Measurements from ENCODE around the gene SMARCB1.
A peak's percentile ranks its signal among the peaks of the same experiment; 100 is the strongest.

Gene SMARCB1

DNA sequence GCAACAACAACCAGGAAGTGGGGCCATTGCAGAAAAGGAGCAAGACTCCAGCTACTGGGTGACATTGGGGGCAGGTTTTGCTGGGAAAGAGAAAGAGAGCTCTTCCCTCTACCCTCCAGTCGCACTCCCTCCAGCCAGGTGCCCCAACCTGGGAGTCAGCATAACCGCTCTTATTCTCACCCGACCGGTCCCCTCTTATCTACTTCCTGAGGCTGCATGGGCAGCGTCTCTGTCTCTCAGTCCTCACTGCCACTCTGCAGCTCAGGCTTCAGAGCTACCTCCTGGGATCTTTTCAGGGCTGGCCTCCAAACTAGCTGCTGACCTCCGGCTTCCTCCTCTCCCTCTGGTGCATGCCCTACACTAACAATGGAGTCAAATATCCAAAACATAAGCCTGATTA is 41.0 kb upstream of the SMARCB1 start:
- H3K4me3 ChIP-seq (ENCODE audit: low read depth, low read length): no peak overlapping the region
- in situ Hi-C loops (cut with HindIII; ENCODE audit: low sequenced_read_pairs): no loop called here
- TF ChIP-seq, protein P1, sequence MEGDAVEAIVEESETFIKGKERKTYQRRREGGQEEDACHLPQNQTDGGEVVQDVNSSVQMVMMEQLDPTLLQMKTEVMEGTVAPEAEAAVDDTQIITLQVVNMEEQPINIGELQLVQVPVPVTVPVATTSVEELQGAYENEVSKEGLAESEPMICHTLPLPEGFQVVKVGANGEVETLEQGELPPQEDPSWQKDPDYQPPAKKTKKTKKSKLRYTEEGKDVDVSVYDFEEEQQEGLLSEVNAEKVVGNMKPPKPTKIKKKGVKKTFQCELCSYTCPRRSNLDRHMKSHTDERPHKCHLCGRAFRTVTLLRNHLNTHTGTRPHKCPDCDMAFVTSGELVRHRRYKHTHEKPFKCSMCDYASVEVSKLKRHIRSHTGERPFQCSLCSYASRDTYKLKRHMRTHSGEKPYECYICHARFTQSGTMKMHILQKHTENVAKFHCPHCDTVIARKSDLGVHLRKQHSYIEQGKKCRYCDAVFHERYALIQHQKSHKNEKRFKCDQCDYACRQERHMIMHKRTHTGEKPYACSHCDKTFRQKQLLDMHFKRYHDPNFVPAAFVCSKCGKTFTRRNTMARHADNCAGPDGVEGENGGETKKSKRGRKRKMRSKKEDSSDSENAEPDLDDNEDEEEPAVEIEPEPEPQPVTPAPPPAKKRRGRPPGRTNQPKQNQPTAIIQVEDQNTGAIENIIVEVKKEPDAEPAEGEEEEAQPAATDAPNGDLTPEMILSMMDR (IDR thresholded peaks at IDR 0.05; ENCODE audit: low read depth, low read length, missing control alignments): no peak
- no peak for DNase-seq (ENCODE audit: low read depth)

DNA sequence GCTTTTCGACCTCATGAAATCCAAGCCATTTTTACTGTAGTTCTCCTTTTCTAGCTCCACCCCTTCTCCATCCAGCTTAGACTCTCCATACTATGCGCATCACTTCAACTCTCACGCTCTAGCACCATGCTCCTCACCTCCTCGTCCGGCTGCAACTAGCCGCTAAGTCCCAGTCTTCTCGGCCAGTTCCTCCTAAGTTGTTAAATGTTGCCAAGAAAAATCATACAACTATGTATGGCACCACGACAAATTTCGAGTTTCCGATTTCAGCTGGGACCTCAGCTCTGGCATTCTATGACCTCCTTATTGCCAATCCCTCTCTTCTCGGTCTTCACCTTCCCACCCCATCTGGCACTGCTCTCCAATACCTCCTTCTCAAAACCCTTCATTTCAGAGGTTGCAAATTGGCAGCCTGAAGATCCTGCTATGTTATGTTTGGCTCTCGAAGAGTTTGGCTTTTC is 36.9 kb upstream of the SMARCB1 start:
- TF ChIP-seq, protein P1 (IDR thresholded peaks at IDR 0.05; ENCODE audit: low read depth, low read length, missing control alignments): no peak
- in situ Hi-C loops (cut with HindIII; ENCODE audit: low sequenced_read_pairs): no loop called here
- H3K4me3 ChIP-seq (ENCODE audit: low read depth, low read length): peak overlapping the region; percentile 90
- peak; percentile 24 for DNase-seq (ENCODE audit: low read depth)

DNA sequence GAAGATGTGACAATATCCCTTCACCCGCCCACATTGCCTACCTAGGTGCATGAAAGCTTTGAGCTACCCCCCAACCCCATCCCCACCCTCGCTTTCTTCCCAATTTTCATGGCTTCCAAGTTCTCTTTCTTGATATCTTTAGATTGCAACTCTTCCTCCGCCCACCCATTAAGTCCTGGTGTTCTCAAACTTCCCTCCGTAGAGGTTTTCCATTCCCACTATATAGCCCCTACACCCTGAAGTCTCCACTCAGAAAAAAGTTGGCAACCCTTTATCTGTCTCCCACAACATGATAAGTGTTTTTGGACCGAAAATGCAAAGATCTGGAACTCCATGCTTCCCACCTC is 36.4 kb upstream of the SMARCB1 start:
- in situ Hi-C loops (cut with HindIII; ENCODE audit: low sequenced_read_pairs): no loop called here
- peak overlapping the region; percentile 90 for H3K4me3 ChIP-seq (ENCODE audit: low read depth, low read length)
- TF ChIP-seq, protein P1 (IDR thresholded peaks at IDR 0.05; ENCODE audit: low read depth, low read length, missing control alignments): no peak
- no peak for DNase-seq (ENCODE audit: low read depth)

DNA sequence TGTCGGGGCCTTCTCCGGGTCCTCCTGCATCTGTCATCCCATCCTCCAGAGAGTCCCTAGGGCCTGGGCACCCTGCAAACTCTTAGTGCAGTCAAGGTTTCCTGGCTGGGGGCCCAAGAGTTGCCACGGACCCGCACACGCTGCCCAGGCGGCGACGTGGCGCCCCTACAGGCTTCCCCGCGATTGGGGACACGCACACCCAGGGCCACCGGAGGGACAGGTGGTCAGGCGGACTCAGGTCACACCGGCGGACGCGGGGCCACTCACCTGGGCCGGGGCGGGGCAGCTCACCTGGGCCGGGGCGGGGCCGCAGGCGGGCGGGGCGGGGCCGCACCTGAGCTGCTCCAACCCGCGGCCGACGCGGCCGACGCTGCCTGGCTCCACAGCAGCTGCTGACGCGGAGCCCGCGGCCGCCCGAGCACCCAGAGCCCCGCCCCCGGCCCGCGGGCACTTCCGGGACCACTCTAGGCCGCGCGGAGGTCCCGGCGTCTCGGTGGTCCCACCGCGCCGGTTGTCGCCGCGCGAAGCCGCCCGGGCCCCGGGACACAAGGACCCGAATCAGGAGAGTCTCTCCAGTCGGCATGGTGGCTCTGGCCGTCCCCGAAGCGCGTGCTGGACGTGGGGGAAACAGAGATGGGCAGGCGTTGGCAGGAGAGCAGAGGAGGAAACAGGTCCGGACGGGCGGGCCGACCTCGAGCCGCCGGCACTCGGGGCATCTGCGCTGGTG is 35.9 kb upstream of the SMARCB1 start, which contains the start of gene ZNF70:
ZNF70 (minus strand) TSS at position 399 of the 727 bp plus-strand sequence. CDS start 5,972 bp downstream, outside the sequence.
- TF ChIP-seq, protein P1 (IDR thresholded peaks at IDR 0.05; ENCODE audit: low read depth, low read length, missing control alignments): peak; percentile 20
- peak; percentile 45 for DNase-seq (ENCODE audit: low read depth)
- in situ Hi-C loops (cut with HindIII; ENCODE audit: low sequenced_read_pairs): no loop called here
- H3K4me3 ChIP-seq (ENCODE audit: low read depth, low read length): peak within 1 kb of the TSS; percentile 90

DNA sequence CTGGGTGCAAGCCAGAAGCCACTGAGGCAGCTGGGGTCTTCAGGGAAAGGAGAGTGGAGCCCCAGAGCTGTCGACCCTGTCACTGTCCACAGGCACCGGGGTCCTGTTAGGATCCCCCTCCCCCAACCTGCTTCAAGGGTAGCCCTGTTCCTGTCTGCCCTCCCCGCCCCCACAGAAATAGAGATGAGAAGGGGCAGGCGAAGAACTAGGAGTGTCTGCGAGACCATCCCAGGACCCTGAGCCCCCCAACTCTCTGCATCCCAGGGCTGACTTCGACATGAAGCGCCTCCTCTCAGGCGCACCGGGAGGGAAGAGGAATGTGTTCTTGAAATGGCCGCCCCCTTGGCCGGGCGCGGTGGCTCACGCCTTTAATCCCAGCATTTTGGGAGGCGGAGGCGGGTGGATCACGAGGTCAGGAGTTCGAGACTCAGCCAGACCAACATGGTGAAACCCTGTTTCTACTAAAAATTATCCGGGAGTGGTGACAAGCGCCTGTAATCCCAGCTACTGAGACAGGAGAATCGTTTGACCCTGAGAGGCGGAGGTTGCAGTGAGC is 35.2 kb upstream of the SMARCB1 start:
- TF ChIP-seq, protein P1 (IDR thresholded peaks at IDR 0.05; ENCODE audit: low read depth, low read length, missing control alignments): no peak
- H3K4me3 ChIP-seq (ENCODE audit: low read depth, low read length): peak overlapping the region; percentile 90
- no peak for DNase-seq (ENCODE audit: low read depth)
- in situ Hi-C loops (cut with HindIII; ENCODE audit: low sequenced_read_pairs): no loop called here

DNA sequence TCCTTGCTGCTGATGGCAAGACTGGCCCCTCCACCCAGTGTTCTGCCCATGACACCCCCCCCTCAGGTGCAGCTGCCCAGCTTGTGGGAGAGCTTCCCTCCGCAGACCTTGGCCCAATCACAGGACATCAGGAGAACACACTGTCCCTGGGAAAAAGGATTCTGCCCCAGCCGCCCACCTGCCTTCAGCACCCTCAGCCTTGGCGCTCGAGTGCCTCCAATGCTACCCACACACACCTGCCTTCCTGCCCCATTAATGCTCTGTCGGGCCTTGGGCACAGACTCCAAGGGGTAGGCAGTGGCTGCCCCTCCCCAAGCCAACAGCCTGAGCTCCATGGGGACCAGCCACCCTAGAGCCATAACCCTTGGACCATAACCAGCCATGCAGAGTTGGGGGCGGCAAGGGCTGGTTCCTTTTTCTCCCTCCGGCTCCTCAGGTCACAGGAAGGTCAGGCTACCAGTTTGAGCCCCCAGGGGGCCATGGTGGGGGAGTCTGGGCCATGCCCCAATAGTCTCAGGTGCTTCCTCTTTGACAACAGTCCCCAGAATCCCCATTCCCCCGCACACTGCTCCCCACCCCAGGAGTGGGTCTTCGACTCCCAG is 34.6 kb upstream of the SMARCB1 start:
- in situ Hi-C loops (cut with HindIII; ENCODE audit: low sequenced_read_pairs): no loop called here
- TF ChIP-seq, protein P1 (IDR thresholded peaks at IDR 0.05; ENCODE audit: low read depth, low read length, missing control alignments): no peak
- H3K4me3 ChIP-seq (ENCODE audit: low read depth, low read length): no peak overlapping the region
- no peak for DNase-seq (ENCODE audit: low read depth)
